SU-DHL-6 (cell line): ENCODE results near the gene TMEM9.

ENCODE experiments used
- CTCF ChIP-seq: fragments of 200-600 bp; sonication (generic); IDR thresholded peaks from one replicate; pipeline ENCODE4 v1.5.1; 2017; ENCODE audit warnings: antibody characterized with exemption, mild to moderate bottlenecking, low read length, moderate library complexity; ENCODE audit not compliant: insufficient read depth, poor library complexity, severe bottlenecking
- EZH2phosphoT487 ChIP-seq: fragments of 200-600 bp; sonication (generic), shearing (Covaris generic); conservative IDR thresholded peaks from 2 replicates; pipeline ENCODE4 v1.6.1; 2018; ENCODE audit warnings: mild to moderate bottlenecking, antibody characterized with exemption, low read length, moderate library complexity, mixed read lengths

DNA sequence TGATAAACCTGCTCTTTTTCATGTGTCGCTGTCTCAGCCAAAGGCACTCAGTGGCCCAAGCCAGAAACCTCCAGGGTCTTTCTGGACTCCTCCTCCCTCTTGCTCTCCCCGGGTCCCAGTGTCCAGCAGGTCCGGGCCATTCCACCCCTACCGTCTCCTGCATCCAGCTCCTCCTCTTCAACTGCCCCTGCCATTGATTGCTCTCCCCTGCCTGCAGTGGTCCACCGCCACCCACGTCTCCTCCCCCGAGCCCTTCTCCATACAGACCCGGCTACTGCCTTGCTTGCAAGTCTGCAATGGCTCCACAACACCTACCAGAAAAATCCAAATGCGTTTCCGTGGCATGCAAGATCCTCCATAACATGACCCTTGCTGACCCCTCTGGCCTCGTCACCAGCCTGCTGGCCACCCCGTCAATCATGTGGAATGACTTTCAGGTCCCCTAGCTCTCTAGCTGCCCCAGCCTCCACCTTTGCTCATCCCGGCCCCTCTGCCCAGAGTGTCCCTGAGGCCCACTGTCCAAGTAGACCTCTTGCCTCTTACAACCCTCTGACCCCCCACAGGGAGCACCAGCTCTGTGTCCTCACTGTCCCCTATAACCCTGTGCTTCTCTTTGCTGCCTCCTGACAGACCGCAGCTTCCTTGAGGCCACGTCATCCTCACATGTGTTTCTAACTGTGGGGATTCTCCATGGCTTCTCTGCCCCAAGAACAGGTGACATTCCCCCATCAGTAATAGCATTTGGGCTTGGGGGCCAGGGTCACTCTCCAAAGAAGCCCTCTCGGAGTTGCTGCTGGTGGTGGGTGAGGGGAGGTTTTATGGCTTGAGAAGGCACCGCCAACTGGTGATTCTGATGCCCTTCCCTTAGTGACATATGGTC, 57.1 kb downstream of the TMEM9 start:
- TF ChIP-seq CTCF (no peak), EZH2phosphoT487 (no peak)
